ES-I3 (cell line): ENCODE results near the gene MORN1.
A peak's percentile ranks its signal among the peaks of the same experiment; 100 is the strongest.

Source experiments
- H3K36me3 ChIP-seq: 2 replicates; pipeline ENCODE4 v1.6.1; 2013; ENCODE audit warnings: mild to moderate bottlenecking, low read length, control low read depth, moderate library complexity; ENCODE audit not compliant: insufficient read depth
- H3K4me1 ChIP-seq: 2 replicates; pipeline ENCODE4 v1.6.1; 2013; ENCODE audit warnings: mild to moderate bottlenecking, control low read depth, low read length; ENCODE audit not compliant: insufficient read depth
- H3K9ac ChIP-seq: 2 replicates; pipeline ENCODE4 v1.6.1; 2013; ENCODE audit warnings: low read depth, mild to moderate bottlenecking, low read length, moderate library complexity
- H3K9me3 ChIP-seq: 2 replicates; pipeline ENCODE4 v1.6.1; 2013; ENCODE audit warnings: mild to moderate bottlenecking, low read length, moderate library complexity; ENCODE audit not compliant: control insufficient read depth, insufficient read depth

MORN1 gene

GRCh38 chr1:2393471-2393877, 2.1 kb upstream of the MORN1 start:
- Histone ChIP-seq H3K36me3 (peaks cover 10% of the 10 kb centered on the region; the same call in 1 of the 2 replicates), H3K9me3 (no peaks in the 10 kb centered on the region), H3K4me1 (peaks cover 6% of the 10 kb centered on the region; the same call in 1 of the 2 replicates), H3K9ac (no peak overlapping the region)

DNA sequence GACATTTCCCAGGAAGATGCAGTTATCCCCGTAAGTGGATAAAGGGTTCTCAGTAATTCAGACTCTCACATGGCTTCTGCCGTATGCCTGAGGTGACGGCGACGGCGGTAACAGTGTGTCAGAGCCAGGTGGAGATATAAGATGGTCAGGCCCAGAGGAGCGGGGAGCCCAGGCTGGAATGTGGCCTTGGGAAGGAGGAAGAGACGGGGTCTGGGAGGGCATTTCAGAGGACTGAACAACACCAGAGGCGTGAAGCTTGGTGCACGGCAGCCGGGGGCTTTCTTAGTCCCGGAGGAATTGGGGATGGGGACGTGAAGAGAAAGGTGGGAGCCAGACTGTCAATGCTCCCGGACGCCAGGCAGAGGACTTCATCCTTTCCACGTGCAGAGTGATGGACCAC, 1.3 kb upstream of the MORN1 start:
- H3K9me3 ChIP-seq, result no peaks in the 10 kb centered on the region
- H3K4me1 ChIP-seq, result peaks cover 6% of the 10 kb centered on the region; the same call in 1 of the 2 replicates
- peak overlapping the region; percentile 95; the same call in 1 of the 2 replicates for H3K9ac ChIP-seq
- H3K36me3 ChIP-seq, result peaks cover 7% of the 10 kb centered on the region; the same call in 1 of the 2 replicates

- peak overlapping the region; percentile 95 for H3K9ac ChIP-seq
- peaks cover 7% of the 10 kb centered on the region; the same call in 1 of the 2 replicates for H3K36me3 ChIP-seq
- peaks cover 6% of the 10 kb centered on the region; the same call in 1 of the 2 replicates for H3K4me1 ChIP-seq
- no peaks in the 10 kb centered on the region for H3K9me3 ChIP-seq
These were observed 666 bp upstream of the MORN1 start for GRCh38 chr1:2391931-2392509.

DNA sequence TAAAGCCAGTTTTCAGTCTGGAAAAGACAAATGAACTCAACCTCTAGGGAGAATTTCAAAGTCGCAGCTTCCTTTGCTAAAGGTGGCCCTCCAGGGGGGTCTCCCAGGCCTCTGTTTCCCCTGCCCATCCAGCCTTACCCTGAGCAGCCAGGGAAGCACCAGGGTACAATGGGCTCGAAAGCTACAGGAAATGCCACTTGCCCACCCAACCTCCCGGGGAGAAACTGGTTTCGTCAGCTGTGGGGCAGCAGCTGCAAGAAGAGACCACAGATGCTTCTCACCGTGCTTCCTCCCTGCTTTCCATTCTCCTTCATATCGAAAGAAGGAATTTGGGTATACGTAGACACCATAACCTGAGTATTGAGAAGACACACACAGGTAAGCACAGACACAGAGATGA, 1.7 kb downstream of the MORN1 start:
- Histone ChIP-seq H3K9ac (no peak overlapping the region), H3K4me1 (peaks cover 6% of the 10 kb centered on the region; the same call in 1 of the 2 replicates), H3K36me3 (peaks cover 7% of the 10 kb centered on the region; the same call in 1 of the 2 replicates), H3K9me3 (no peaks in the 10 kb centered on the region)

GRCh38 chr1:2388004-2388913, 3.1 kb downstream of the MORN1 start:
- Histone ChIP-seq H3K9me3 (no peaks in the 10 kb centered on the region), H3K36me3 (no peaks in the 10 kb centered on the region; the same call in 1 of the 2 replicates), H3K9ac (no peak overlapping the region), H3K4me1 (peaks cover 6% of the 10 kb centered on the region; the same call in 1 of the 2 replicates)

- H3K9me3 ChIP-seq, result no peaks in the 10 kb centered on the region
- H3K9ac ChIP-seq, result no peak overlapping the region
- H3K4me1 ChIP-seq, result no peaks in the 10 kb centered on the region
- no peaks in the 10 kb centered on the region; the same call in 1 of the 2 replicates for H3K36me3 ChIP-seq
These were observed 4.4 kb downstream of the MORN1 start for GRCh38 chr1:2386636-2387611.

GRCh38 chr1:2385606-2386280, 5.6 kb downstream of the MORN1 start:
- Histone ChIP-seq H3K36me3 (no peaks in the 10 kb centered on the region; the same call in 1 of the 2 replicates), H3K9ac (no peak overlapping the region), H3K9me3 (no peaks in the 10 kb centered on the region)

GRCh38 chr1:2384941-2385481, 6.3 kb downstream of the MORN1 start:
- no peaks in the 10 kb centered on the region for H3K9me3 ChIP-seq
- no peaks in the 10 kb centered on the region; the same call in 1 of the 2 replicates for H3K36me3 ChIP-seq
- H3K9ac ChIP-seq, result no peak overlapping the region
- H3K4me1 ChIP-seq, result no peaks in the 10 kb centered on the region

More at GRCh38 chr1:2385606-2386280, 5.6 kb downstream of the MORN1 start:
- no peaks in the 10 kb centered on the region for H3K4me1 ChIP-seq

DNA sequence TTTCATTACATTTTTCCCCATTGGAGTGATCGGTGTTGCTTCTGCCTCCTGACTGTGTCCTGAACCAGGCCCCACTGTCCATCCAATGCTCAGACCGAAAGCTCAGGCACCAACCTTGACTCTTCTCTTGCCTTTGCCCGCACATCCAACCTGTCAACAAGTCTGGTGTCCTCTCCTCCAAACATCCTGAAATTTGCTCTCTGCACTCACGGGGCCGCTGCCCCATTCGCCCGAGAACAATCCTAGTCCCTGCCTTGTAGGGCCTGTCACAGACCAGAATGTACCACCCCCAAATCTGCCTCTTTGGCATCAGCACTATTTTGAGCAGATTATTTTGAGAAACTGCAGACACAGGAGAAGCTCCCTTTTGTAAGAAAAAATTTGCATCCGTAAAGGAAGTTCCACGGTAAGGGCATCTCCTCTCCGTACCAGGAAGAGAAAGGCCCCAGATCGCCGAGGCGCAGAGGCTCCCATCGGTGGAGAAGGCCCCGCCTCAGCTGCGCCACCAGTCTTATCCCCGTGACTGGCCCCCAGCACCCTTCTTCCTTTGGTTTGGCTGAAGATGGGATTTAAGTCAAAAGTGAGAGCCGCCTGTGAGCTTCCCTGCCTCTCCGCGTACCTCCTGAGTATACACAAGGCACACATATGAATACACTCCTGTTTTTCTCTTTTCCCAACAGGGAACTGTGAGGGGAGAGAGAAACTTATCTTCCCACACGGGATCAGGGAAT, 7.1 kb downstream of the MORN1 start:
- Histone ChIP-seq H3K4me1 (no peaks in the 10 kb centered on the region), H3K9me3 (no peaks in the 10 kb centered on the region), H3K9ac (no peak overlapping the region), H3K36me3 (no peaks in the 10 kb centered on the region; the same call in 1 of the 2 replicates)

- Histone ChIP-seq H3K4me1 (no peaks in the 10 kb centered on the region), H3K9me3 (no peaks in the 10 kb centered on the region), H3K9ac (no peak overlapping the region), H3K36me3 (no peaks in the 10 kb centered on the region; the same call in 1 of the 2 replicates)
These were observed 7.8 kb downstream of the MORN1 start for GRCh38 chr1:2383576-2383975.

- H3K9ac ChIP-seq, result no peak overlapping the region
- no peaks in the 10 kb centered on the region; the same call in 1 of the 2 replicates for H3K36me3 ChIP-seq
- H3K9me3 ChIP-seq, result no peaks in the 10 kb centered on the region
- no peaks in the 10 kb centered on the region for H3K4me1 ChIP-seq
These were observed 8.6 kb downstream of the MORN1 start for GRCh38 chr1:2382621-2383361.
